ENCODE results near the gene APLF. TPM values are rescaled to one million over a fixed set of nuclear protein-coding genes. Genes with fewer than 3 reads are reported as not detected.
A peak's percentile ranks its signal among the peaks of the same experiment; 100 is the strongest.

APLF gene
- total and polyA plus RNA-seq, 8 donors = 3.3 to 4.4 (median 3.9) TPM

DNA sequence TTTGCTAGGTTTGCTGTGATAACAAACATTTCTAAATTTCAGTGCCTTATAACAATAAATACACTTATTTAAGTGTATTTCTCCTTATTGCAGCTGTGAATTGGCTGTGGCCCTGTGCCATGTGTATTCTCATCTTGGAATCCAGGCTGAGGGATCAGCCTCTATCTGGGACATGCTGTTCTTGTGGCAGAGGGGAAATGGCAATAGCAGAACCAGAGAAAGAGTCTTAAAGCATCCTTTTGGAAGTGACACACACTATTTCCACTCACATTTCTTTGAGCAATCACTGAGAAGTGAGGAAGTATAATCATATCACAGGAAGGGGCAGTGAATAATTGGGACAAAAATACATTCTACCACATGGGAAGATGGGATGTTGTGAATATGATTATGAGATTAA is 109.8 kb downstream of the APLF start:
- Histone ChIP-seq H3K36me3 (no peaks in the 10 kb centered on the region), H3K27ac (no peak overlapping the region), H3K9me3 (peaks cover 0 to 2% of the 10 kb centered on the region in 2 donors), H3K27me3 (no peaks in the 10 kb centered on the region), H3K4me1 (no peaks in the 10 kb centered on the region), H3K4me3 (no peak overlapping the region)
- intact Hi-C loops (cut with DNase I) = no loop called here
- TF ChIP-seq CTCF (IDR thresholded peaks at IDR 0.05) = no peak
- DNase-seq (no peak), ATAC-seq (no peak)

GRCh38 chr2:68579689-68580088 is 112.3 kb downstream of the APLF start:
- no peak for TF ChIP-seq CTCF (IDR thresholded peaks at IDR 0.05)
- no peak overlapping the region for H3K4me3 ChIP-seq
- intact Hi-C loops (cut with DNase I) = no loop called here
- H3K4me1 ChIP-seq = no peaks in the 10 kb centered on the region
- ATAC-seq = no peak
- H3K27me3 ChIP-seq = no peaks in the 10 kb centered on the region
- no peak for DNase-seq
- H3K27ac ChIP-seq = no peak overlapping the region
- H3K36me3 ChIP-seq = no peaks in the 10 kb centered on the region
- H3K9me3 ChIP-seq = peaks cover 0 to 2% of the 10 kb centered on the region in 2 donors

GRCh38 chr2:68588589-68588988 is 121.2 kb downstream of the APLF start:
- Histone ChIP-seq H3K4me1 (no peaks in the 10 kb centered on the region), H3K36me3 (no peaks in the 10 kb centered on the region), H3K27ac (no peak overlapping the region), H3K27me3 (no peaks in the 10 kb centered on the region), H3K4me3 (no peak overlapping the region), H3K9me3 (no peaks in the 10 kb centered on the region)
- TF ChIP-seq CTCF (IDR thresholded peaks at IDR 0.05) = no peak
- intact Hi-C loops (cut with DNase I) = no loop called here
- no peak for ATAC-seq
- no peak for DNase-seq

DNA sequence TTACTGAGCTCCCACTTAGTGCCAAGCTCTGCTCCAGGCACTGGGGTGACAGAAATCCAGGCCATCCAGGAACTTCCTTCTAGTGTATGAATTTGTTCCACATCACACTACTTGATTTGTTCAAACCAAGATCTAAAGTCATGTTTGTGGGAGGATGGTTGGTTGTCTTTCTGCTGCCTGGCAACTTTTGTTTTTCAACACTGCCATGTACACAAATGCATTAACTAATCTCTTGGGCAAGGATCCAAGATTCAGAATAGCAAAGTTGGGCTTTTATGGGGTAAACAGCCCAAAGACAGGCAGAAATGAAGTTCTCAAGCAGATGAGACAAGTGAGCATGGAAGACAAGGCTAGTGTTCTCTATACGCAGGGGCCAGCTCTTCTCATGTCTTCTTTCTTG is 122.6 kb downstream of the APLF start:
- DNase-seq (peak in 1 of 4 donors; percentile 10), ATAC-seq (no peak)
- intact Hi-C loops (cut with DNase I) = no loop called here
- H3K4me3 ChIP-seq = no peak overlapping the region
- no peaks in the 10 kb centered on the region for H3K27me3 ChIP-seq
- H3K27ac ChIP-seq = no peak overlapping the region
- no peaks in the 10 kb centered on the region for H3K9me3 ChIP-seq
- H3K4me1 ChIP-seq = peaks cover 0 to 9% of the 10 kb centered on the region in 2 donors
- TF ChIP-seq CTCF (IDR thresholded peaks at IDR 0.05) = no peak
- no peaks in the 10 kb centered on the region for H3K36me3 ChIP-seq

DNA sequence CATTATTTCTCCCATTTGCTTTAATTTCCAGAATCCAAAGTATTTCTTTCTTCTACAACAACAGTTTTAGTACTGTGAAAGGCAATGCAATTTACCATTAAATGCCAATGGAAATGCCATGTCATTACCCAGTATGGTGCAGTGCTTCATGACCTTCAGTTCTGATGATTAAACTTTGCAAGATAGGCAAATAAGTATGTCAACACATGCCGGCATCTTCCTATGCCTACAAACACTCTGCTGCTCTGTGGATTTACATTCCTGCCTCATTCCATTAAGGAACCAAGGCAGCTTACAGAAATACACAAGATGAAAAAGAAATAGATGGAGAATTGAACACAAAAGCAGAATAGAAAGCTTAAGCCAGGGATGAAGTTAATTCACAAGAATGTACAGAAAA is 123.3 kb downstream of the APLF start:
- no peaks in the 10 kb centered on the region for H3K36me3 ChIP-seq
- no peaks in the 10 kb centered on the region for H3K27me3 ChIP-seq
- no peak overlapping the region for H3K4me3 ChIP-seq
- intact Hi-C loops (cut with DNase I) = no loop called here
- TF ChIP-seq CTCF (IDR thresholded peaks at IDR 0.05) = no peak
- ATAC-seq (no peak), DNase-seq (no peak)
- H3K27ac ChIP-seq = no peak overlapping the region
- no peaks in the 10 kb centered on the region for H3K9me3 ChIP-seq
- peaks cover 0 to 10% of the 10 kb centered on the region in 2 donors for H3K4me1 ChIP-seq

Measured in left lung (tissue), 10 donors.